Activated CD8-positive, alpha-beta T cell treated with anti-CD3 and anti-CD28 coated beads for 36 hours (primary cell): Measurements from ENCODE around the gene VSIG10L. TPM values are rescaled to one million over a fixed set of nuclear protein-coding genes. Genes with fewer than 3 reads are reported as not detected.

Source experiments
- ATAC-seq: fragments of 200-7000 bp; cut with Tn5 transposase; one replicate; pipeline ENCODE4 v1.10.0; 2021; ENCODE audit warnings: mild to moderate bottlenecking, moderate library complexity
- CTCF ChIA-PET: fragments of 350-600 bp; sonication (Branson Sonifier 250); formaldehyde crosslinking; loops from one replicate; lab custom pipeline; 2021; ENCODE audit warnings: antibody characterized with exemption; lab: Charles Lee
- POLR2A ChIA-PET: fragments of 350-600 bp; sonication (Branson Sonifier 250); formaldehyde crosslinking; loops from one replicate; lab custom pipeline; 2021; ENCODE audit warnings: antibody characterized with exemption; lab: Charles Lee
- DNase-seq: peaks from one replicate; pipeline ENCODE4 v3.0.0-alpha.2; 2020
- H3K27ac Mint-ChIP-seq: one replicate; pipeline ENCODE4 v1.8.0; 2021; ENCODE audit warnings: mild to moderate bottlenecking, mixed read lengths
- H3K27me3 Mint-ChIP-seq: one replicate; pipeline ENCODE4 v1.8.0; 2021; ENCODE audit warnings: mixed read lengths
- H3K36me3 Mint-ChIP-seq: one replicate; pipeline ENCODE4 v1.8.0; 2021; ENCODE audit warnings: low read depth, mixed read lengths
- H3K4me1 Mint-ChIP-seq: one replicate; pipeline ENCODE4 v1.8.0; 2021; ENCODE audit warnings: low read depth, mixed read lengths
- H3K4me3 Mint-ChIP-seq: one replicate; pipeline ENCODE4 v1.8.0; 2021; ENCODE audit warnings: mild to moderate bottlenecking, moderate library complexity, mixed read lengths
- H3K9me3 Mint-ChIP-seq: one replicate; pipeline ENCODE4 v1.8.0; 2021; ENCODE audit warnings: mixed read lengths
- CTCF ChIP-seq: fragments of 200-600 bp; IDR thresholded peaks from one replicate; pipeline ENCODE4 v1.8.0; 2022; ENCODE audit warnings: antibody characterized with exemption, mild to moderate bottlenecking
- intact Hi-C: fragments of 100-400 bp; cut with micrococcal nuclease; formaldehyde crosslinking; loops from one replicate; pipeline ENCODE4 v1.10.0; 2022
- total RNA-seq, 2 experiments: library from RNA; stranded (reverse); gene quantifications; one replicate each; pipeline ENCODE4 v1.2.3, GENCODE V29; 2021

VSIG10L gene
- total RNA-seq, 2 experiments from 2014 or later, result 3.6 to 3.7 TPM

- Mint-ChIP-seq H3K36me3 (no peaks in the 10 kb centered on the region), H3K4me1 (peaks cover 13% of the 10 kb centered on the region), H3K9me3 (no peaks in the 10 kb centered on the region), H3K4me3 (peak overlapping the region; percentile 77), H3K27ac (peak overlapping the region; percentile 60), H3K27me3 (peaks cover 1% of the 10 kb centered on the region)
- CTCF ChIA-PET, result interaction anchor here (0.7 to 3.2 kb wide), 15 partner anchors 13 to 324 kb away, joined by 3 to 23 read pairs (median 4); partner anchors contain the start of genes C19orf84 and ETFB
- intact Hi-C loops, result loop anchor here (10.0 kb wide), 1 partner anchor 87 kb away; no protein-coding TSS in a partner anchor
- POLR2A ChIA-PET, result interaction anchor here (0.8 to 0.9 kb wide), 2 partner anchors 17 to 103 kb away, joined by 3 read pairs; no protein-coding TSS in a partner anchor
- DNase-seq, result no peak
- no peak for TF ChIP-seq CTCF
- no peak for ATAC-seq
Measured at GRCh38 chr19:51337861-51338562, 3.9 kb downstream of the VSIG10L start.

GRCh38 chr19:51337141-51337860 is 4.6 kb downstream of the VSIG10L start:
- Mint-ChIP-seq H3K4me3 (no peak overlapping the region), H3K9me3 (no peaks in the 10 kb centered on the region), H3K4me1 (peaks cover 13% of the 10 kb centered on the region), H3K36me3 (no peaks in the 10 kb centered on the region), H3K27me3 (peaks cover 1% of the 10 kb centered on the region), H3K27ac (no peak overlapping the region)
- ChIA-PET POLR2A (no interaction called here), CTCF (interaction anchor here (0.7 to 2.5 kb wide), 7 partner anchors 27 to 324 kb away, joined by 3 to 23 read pairs (median 3); partner anchors contain the start of gene ETFB)
- no peak for ATAC-seq
- DNase-seq, result no peak
- intact Hi-C loops, result loop anchor here (10.0 kb wide), 1 partner anchor 88 kb away; no protein-coding TSS in a partner anchor
- TF ChIP-seq CTCF, result no peak

GRCh38 chr19:51333836-51334460 is 8.0 kb downstream of the VSIG10L start:
- ChIA-PET CTCF (interaction anchor here (1.2 to 1.6 kb wide), 2 partner anchors 10 to 139 kb away, joined by 3 read pairs; no protein-coding TSS in a partner anchor), POLR2A (no interaction called here)
- Mint-ChIP-seq H3K4me1 (peaks cover 5% of the 10 kb centered on the region), H3K4me3 (no peak overlapping the region), H3K36me3 (peaks cover 11% of the 10 kb centered on the region), H3K27me3 (peaks cover 16% of the 10 kb centered on the region), H3K27ac (no peak overlapping the region), H3K9me3 (no peaks in the 10 kb centered on the region)
- ATAC-seq, result no peak
- intact Hi-C loops, result loop anchor here (10.0 kb wide), 1 partner anchor 91 kb away; no protein-coding TSS in a partner anchor
- TF ChIP-seq CTCF, result no peak
- peak; percentile 41 for DNase-seq

GRCh38 chr19:51331716-51332115 is 10.2 kb downstream of the VSIG10L start:
- ChIA-PET CTCF (interaction anchor here (1.5 kb wide), 1 partner anchor 108 kb away, joined by 4 read pairs; no protein-coding TSS in a partner anchor), POLR2A (interaction anchor here (0.5 to 0.8 kb wide), 2 partner anchors 66 to 99 kb away, joined by 3 read pairs; no protein-coding TSS in a partner anchor)

More at GRCh38 chr19:51331716-51332115, 10.2 kb downstream of the VSIG10L start:
- H3K36me3 Mint-ChIP-seq, result peaks cover 11% of the 10 kb centered on the region
- H3K9me3 Mint-ChIP-seq, result no peaks in the 10 kb centered on the region
- H3K4me3 Mint-ChIP-seq, result no peak overlapping the region
- TF ChIP-seq CTCF, result no peak
- no peak for ATAC-seq
- H3K27ac Mint-ChIP-seq, result no peak overlapping the region
- DNase-seq, result no peak
- peaks cover 5% of the 10 kb centered on the region for H3K4me1 Mint-ChIP-seq
- intact Hi-C loops, result loop anchor here (10.0 kb wide), 1 partner anchor 93 kb away; no protein-coding TSS in a partner anchor
- peaks cover 25% of the 10 kb centered on the region for H3K27me3 Mint-ChIP-seq
